Neuronal stem cell (in vitro differentiated cells): ENCODE data around the gene VCL.

Source experiments
- DNase-seq: peaks from one replicate; pipeline ENCODE4 v3.0.0-alpha.2; 2013; ENCODE audit warnings: low spot score
- H2AFZ ChIP-seq: one replicate; pipeline ENCODE4 v1.6.1; 2013; ENCODE audit warnings: mild to moderate bottlenecking, low read length, inconsistent platforms
- H2AK5ac ChIP-seq: 2 replicates; pipeline ENCODE4 v1.6.1; 2013; ENCODE audit warnings: low read depth, mild to moderate bottlenecking, inconsistent platforms, low read length, moderate library complexity, mixed read lengths
- H2BK120ac ChIP-seq: 2 replicates; pipeline ENCODE4 v1.6.1; 2013; ENCODE audit warnings: low read depth, mild to moderate bottlenecking, inconsistent platforms, low read length, moderate library complexity, mixed read lengths
- H2BK12ac ChIP-seq: one replicate; pipeline ENCODE4 v1.6.1; 2013; ENCODE audit warnings: low read length, inconsistent platforms
- H2BK15ac ChIP-seq: 2 replicates; pipeline ENCODE4 v1.6.1; 2013; ENCODE audit warnings: mild to moderate bottlenecking, low read length, inconsistent platforms, mixed read lengths
- H2BK5ac ChIP-seq: one replicate; pipeline ENCODE4 v1.6.1; 2013; ENCODE audit warnings: inconsistent platforms, mild to moderate bottlenecking, low read length, moderate library complexity
- H3K14ac ChIP-seq: one replicate; pipeline ENCODE4 v1.6.1; 2013; ENCODE audit warnings: low read length, inconsistent platforms
- H3K18ac ChIP-seq: 2 replicates; pipeline ENCODE4 v1.6.1; 2013; ENCODE audit warnings: low read length, inconsistent platforms
- H3K23ac ChIP-seq: 2 replicates; pipeline ENCODE4 v1.6.1; 2013; ENCODE audit warnings: low read depth, mild to moderate bottlenecking, mixed read lengths, low read length, inconsistent platforms; ENCODE audit not compliant: poor library complexity
- H3K27ac ChIP-seq: replicated peaks from 3 replicates; pipeline ENCODE4 v1.5.1; 2013; ENCODE audit warnings: low read length, inconsistent platforms
- H3K27me3 ChIP-seq, 3 experiments: 2 replicates each; pipeline ENCODE4 v1.6.1; 2013; ENCODE audit warnings: low read length in 3 of 3, mild to moderate bottlenecking in 2 of 3, inconsistent platforms in 1 of 3, low read depth in 1 of 3, mixed read lengths in 1 of 3, moderate library complexity in 1 of 3; ENCODE audit not compliant: control insufficient read depth in 3 of 3, insufficient read depth in 3 of 3
- H3K36me3 ChIP-seq, 2 donors: replicated peaks in 1 of 2; 2 replicates each; pipeline ENCODE4 v1.6.1; 2013; ENCODE audit warnings: low read length in 2 of 2; ENCODE audit not compliant: control insufficient read depth in 2 of 2, insufficient read depth in 2 of 2
- H3K4ac ChIP-seq: 2 replicates; pipeline ENCODE4 v1.6.1; 2013; ENCODE audit warnings: inconsistent platforms, mild to moderate bottlenecking, low read length, moderate library complexity
- H3K4me1 ChIP-seq, 2 donors: 1 replicate in 1 of 2; 2 replicates in 1 of 2; pipeline ENCODE4 v1.6.1; 2013; ENCODE audit warnings: low read length in 2 of 2, low read depth in 1 of 2; ENCODE audit not compliant: control insufficient read depth in 2 of 2, insufficient read depth in 1 of 2
- H3K4me2 ChIP-seq: one replicate; pipeline ENCODE4 v1.6.1; 2013; ENCODE audit warnings: mild to moderate bottlenecking, low read length, inconsistent platforms; ENCODE audit not compliant: insufficient read depth, poor library complexity, severe bottlenecking
- H3K4me3 ChIP-seq, 2 donors: 2 replicates each; pipeline ENCODE4 v1.5.1; 2013; ENCODE audit warnings: low read length in 2 of 2, mild to moderate bottlenecking in 2 of 2, inconsistent platforms in 1 of 2, moderate library complexity in 1 of 2
- H3K79me1 ChIP-seq: one replicate; pipeline ENCODE4 v1.6.1; 2013; ENCODE audit warnings: low read depth, mild to moderate bottlenecking, inconsistent platforms, low read length, moderate library complexity
- H3K9ac ChIP-seq: one replicate; pipeline ENCODE4 v1.6.1; 2013; ENCODE audit warnings: mild to moderate bottlenecking, low read depth, low read length, inconsistent platforms; ENCODE audit not compliant: poor library complexity
- H3K9me3 ChIP-seq, 2 donors: replicated peaks in 1 of 2; 2 replicates each; pipeline versions ENCODE3 to v1.6.1; 2013; ENCODE audit warnings: low read length in 2 of 2, mild to moderate bottlenecking in 2 of 2, inconsistent platforms in 1 of 2, low read depth in 1 of 2, mixed read lengths in 1 of 2, moderate library complexity in 1 of 2; ENCODE audit not compliant: control insufficient read depth in 2 of 2, insufficient read depth in 1 of 2
- H4K8ac ChIP-seq: one replicate; pipeline ENCODE4 v1.6.1; 2013; ENCODE audit warnings: low read depth, mild to moderate bottlenecking, inconsistent platforms, low read length, moderate library complexity
- H4K91ac ChIP-seq: one replicate; pipeline ENCODE4 v1.6.1; 2013; ENCODE audit warnings: low read length, low read depth, mild to moderate bottlenecking, inconsistent platforms; ENCODE audit not compliant: poor library complexity
- WGBS, 2 donors: extraction: QIAGEN DNeasy Blood & Tissue Kit; methylation state at CpG; one replicate each; pipeline ENCODE4 v1.1.7; 2013; ENCODE audit warnings: missing lambda C conversion rate in 2 of 2, mixed read lengths in 1 of 2; ENCODE audit not compliant: insufficient read length in 2 of 2, insufficient replicate concordance in 1 of 2; ENCODE audit errors: extremely low coverage in 2 of 2; 5-methylcytosine and 5-hydroxymethylcytosine counted together

Gene VCL

DNA sequence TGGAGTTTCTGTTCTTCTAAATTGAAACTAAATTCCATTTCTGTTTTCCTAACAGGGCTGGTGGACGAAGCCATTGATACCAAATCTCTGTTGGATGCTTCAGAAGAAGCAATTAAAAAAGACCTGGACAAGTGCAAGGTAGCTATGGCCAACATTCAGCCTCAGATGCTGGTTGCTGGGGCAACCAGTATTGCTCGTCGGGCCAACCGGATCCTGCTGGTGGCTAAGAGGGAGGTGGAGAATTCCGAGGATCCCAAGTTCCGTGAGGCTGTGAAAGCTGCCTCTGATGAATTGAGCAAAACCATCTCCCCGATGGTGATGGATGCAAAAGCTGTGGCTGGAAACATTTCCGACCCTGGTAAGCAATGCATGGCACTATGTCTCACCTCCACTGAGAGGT, 107.1 kb downstream of the VCL start:
- no peak for DNase-seq

DNA sequence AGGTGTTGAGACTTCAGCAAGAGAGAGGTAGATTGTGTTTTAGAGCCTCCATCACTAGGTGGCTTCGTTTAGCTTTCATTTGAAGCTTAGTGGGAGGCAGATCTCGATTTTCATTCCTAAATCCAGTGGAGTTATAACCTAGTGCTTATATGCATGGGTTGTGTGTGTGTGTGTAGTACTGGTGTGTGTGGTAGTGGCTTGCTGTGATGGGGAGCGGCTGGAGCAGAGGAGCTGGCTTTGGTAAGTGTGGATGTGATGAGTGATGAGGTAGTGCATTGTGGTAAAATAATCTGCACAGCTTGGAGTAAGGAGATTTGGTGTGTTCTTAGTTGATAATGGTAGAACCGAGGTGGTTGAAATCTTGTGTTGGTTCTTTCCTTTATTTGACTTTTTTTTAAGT, 109.5 kb downstream of the VCL start:
- peaks cover 61 to 98% of the 10 kb centered on the region in 2 donors for H3K36me3 ChIP-seq
- H4K91ac ChIP-seq = no peak overlapping the region
- H3K4me1 ChIP-seq = no peaks in the 10 kb centered on the region
- no peak overlapping the region for H2BK15ac ChIP-seq
- H3K14ac ChIP-seq = no peak overlapping the region
- H3K4ac ChIP-seq = no peak overlapping the region
- no peak overlapping the region for H3K27ac ChIP-seq
- no peaks in the 10 kb centered on the region for H3K79me1 ChIP-seq
- no peak overlapping the region for H3K9ac ChIP-seq
- WGBS, 2 donors = no CpG with 5 or more reads among the region's 4 CpGs
- no peaks in the 10 kb centered on the region for H3K9me3 ChIP-seq
- no peaks in the 10 kb centered on the region for H3K27me3 ChIP-seq
- DNase-seq = no peak
- no peak overlapping the region for H2BK12ac ChIP-seq
- H3K23ac ChIP-seq = no peak overlapping the region
- H3K18ac ChIP-seq = no peak overlapping the region
- no peak overlapping the region for H3K4me2 ChIP-seq
- H2BK120ac ChIP-seq = no peak overlapping the region
- H2AK5ac ChIP-seq = no peak overlapping the region
- no peak overlapping the region for H2AFZ ChIP-seq
- no peak overlapping the region for H2BK5ac ChIP-seq
- no peak overlapping the region for H3K4me3 ChIP-seq
- no peak overlapping the region for H4K8ac ChIP-seq

More for the DNA sequence above, 107.1 kb downstream of the VCL start:
- Histone ChIP-seq H2BK120ac (no peak overlapping the region), H3K4ac (no peak overlapping the region), H3K4me1 (no peaks in the 10 kb centered on the region), H2BK15ac (no peak overlapping the region), H3K9ac (no peak overlapping the region), H4K91ac (no peak overlapping the region), H3K27ac (no peak overlapping the region), H3K27me3 (no peaks in the 10 kb centered on the region), H3K4me2 (no peak overlapping the region), H3K79me1 (no peaks in the 10 kb centered on the region), H3K36me3 (peaks cover 50 to 96% of the 10 kb centered on the region in 2 donors), H4K8ac (no peak overlapping the region), H3K18ac (no peak overlapping the region), H2AFZ (no peak overlapping the region), H2BK5ac (no peak overlapping the region), H2AK5ac (no peak overlapping the region), H2BK12ac (no peak overlapping the region), H3K9me3 (no peaks in the 10 kb centered on the region), H3K14ac (no peak overlapping the region), H3K4me3 (no peak overlapping the region), H3K23ac (no peak overlapping the region)
- no CpG with 5 or more reads among the region's 8 CpGs for WGBS, 2 donors

DNA sequence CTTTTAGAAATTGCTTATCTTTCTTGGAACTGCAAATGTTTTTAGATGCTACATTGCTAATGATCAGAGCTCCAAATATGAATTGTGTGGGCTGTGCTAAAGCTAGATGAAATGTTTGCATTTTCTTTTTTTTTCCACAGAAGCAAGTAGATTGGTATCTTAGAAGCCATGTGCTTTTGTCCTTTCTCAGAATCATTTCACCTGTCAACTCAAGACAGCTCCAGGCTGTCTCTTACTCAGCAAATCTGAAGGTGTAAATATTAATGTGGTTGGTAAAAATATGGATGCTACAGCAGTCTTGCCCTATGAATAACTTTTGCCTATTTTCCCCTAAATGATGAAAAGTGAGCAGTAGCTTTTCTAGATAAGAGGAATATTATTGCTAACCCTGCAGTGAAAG, 111.5 kb downstream of the VCL start:
- DNase-seq = no peak
- no peak overlapping the region for H2BK120ac ChIP-seq
- H2BK15ac ChIP-seq = no peak overlapping the region
- H3K4me2 ChIP-seq = no peak overlapping the region
- H3K23ac ChIP-seq = no peak overlapping the region
- no peak overlapping the region for H3K9ac ChIP-seq
- no peak overlapping the region for H3K4me3 ChIP-seq
- H3K27me3 ChIP-seq = no peaks in the 10 kb centered on the region
- H2AFZ ChIP-seq = no peak overlapping the region
- no peak overlapping the region for H3K4ac ChIP-seq
- H3K18ac ChIP-seq = no peak overlapping the region
- peaks cover 4% of the 10 kb centered on the region for H3K79me1 ChIP-seq
- peaks cover 70 to 98% of the 10 kb centered on the region in 2 donors for H3K36me3 ChIP-seq
- no peak overlapping the region for H2BK5ac ChIP-seq
- no peaks in the 10 kb centered on the region for H3K4me1 ChIP-seq
- no peak overlapping the region for H4K91ac ChIP-seq
- no peaks in the 10 kb centered on the region for H3K9me3 ChIP-seq
- no peak overlapping the region for H3K27ac ChIP-seq
- no peak overlapping the region for H2AK5ac ChIP-seq
- H3K14ac ChIP-seq = no peak overlapping the region
- H2BK12ac ChIP-seq = no peak overlapping the region
- H4K8ac ChIP-seq = no peak overlapping the region

DNA sequence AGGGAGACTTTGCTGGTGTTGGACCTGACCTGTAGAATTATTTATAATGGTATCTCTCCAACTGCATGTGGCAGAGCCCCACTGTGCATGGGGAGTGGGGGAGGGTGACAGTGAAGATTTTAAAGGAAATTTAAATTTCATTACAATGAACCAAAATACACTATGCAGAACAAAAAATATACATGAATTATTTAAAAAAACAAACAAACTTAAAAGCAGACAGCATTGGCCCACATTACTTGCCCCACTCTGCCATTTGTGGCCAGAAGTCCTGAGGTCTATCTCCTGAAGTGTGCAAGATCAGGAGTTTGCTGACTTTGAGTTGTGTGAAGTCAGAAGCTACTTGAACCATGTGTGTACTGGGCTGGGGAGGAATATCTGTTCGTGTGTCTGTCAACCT, 112.2 kb downstream of the VCL start:
- Histone ChIP-seq H3K27me3 (no peaks in the 10 kb centered on the region), H2BK120ac (no peak overlapping the region), H3K4me2 (no peak overlapping the region), H2BK5ac (no peak overlapping the region), H4K91ac (no peak overlapping the region), H3K18ac (no peak overlapping the region), H3K23ac (no peak overlapping the region), H4K8ac (no peak overlapping the region), H3K4ac (no peak overlapping the region), H3K27ac (no peak overlapping the region), H3K14ac (no peak overlapping the region), H3K9ac (no peak overlapping the region), H2BK12ac (no peak overlapping the region), H3K4me1 (no peaks in the 10 kb centered on the region), H2BK15ac (no peak overlapping the region), H3K36me3 (peaks cover 70 to 98% of the 10 kb centered on the region in 2 donors), H2AFZ (no peak overlapping the region), H3K79me1 (peaks cover 4% of the 10 kb centered on the region), H3K4me3 (no peak overlapping the region), H3K9me3 (no peaks in the 10 kb centered on the region), H2AK5ac (no peak overlapping the region)
- no peak for DNase-seq
- WGBS, 2 donors = no CpG with 5 or more reads among the region's 1 CpG
